ENCODE results near the gene MAP10.

DNA sequence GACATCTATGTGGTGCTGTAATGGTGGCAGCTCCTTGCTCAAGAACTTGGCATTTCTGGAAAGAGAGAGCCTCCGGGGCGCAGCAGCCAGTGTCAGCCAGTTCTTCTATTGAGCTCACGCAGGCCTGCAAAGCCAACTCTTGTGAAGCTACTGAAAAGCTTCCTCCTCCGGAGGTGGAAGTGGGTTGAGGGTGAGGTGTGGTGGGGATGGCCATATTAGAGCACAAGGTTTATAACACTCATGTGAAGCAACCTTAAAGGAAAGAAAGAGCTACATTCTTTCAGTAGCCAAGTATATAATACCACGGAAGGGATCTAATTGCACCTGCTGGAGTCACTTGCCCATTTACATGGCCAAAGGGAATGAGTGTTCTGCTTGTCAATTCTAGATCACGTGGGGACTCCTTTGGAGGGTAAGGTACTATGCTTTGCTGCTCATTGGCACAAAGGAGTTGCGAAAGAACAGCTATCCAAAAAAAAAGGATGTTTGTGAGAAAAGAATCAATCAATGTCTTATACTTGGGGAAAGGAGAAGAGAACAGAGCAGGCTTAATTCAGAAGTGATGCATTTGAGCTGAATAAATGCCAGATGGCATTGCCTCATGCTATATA lies 18.3 kb upstream of the MAP10 start:
- TF ChIP-seq, protein P1, sequence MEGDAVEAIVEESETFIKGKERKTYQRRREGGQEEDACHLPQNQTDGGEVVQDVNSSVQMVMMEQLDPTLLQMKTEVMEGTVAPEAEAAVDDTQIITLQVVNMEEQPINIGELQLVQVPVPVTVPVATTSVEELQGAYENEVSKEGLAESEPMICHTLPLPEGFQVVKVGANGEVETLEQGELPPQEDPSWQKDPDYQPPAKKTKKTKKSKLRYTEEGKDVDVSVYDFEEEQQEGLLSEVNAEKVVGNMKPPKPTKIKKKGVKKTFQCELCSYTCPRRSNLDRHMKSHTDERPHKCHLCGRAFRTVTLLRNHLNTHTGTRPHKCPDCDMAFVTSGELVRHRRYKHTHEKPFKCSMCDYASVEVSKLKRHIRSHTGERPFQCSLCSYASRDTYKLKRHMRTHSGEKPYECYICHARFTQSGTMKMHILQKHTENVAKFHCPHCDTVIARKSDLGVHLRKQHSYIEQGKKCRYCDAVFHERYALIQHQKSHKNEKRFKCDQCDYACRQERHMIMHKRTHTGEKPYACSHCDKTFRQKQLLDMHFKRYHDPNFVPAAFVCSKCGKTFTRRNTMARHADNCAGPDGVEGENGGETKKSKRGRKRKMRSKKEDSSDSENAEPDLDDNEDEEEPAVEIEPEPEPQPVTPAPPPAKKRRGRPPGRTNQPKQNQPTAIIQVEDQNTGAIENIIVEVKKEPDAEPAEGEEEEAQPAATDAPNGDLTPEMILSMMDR (conservative IDR thresholded peaks at IDR 0.05 in 1 of 2, IDR thresholded peaks at IDR 0.05 in 1 of 2; ENCODE audit: low read depth in 1 of 2, low read length in 2 of 2): no peak
- no peak for TF ChIP-seq EZH2 (IDR thresholded peaks at IDR 0.05; ENCODE audit: low read length, missing control alignments)
